Prostate gland (tissue), 2 donors: Measurements from ENCODE around the gene C6orf52.

ENCODE experiments used
- POLR2A ChIP-seq: fragments of 450-650 bp; IDR thresholded peaks from one replicate; pipeline ENCODE4 v1.6.1; 2016; ENCODE audit warnings: antibody characterized with exemption, mild to moderate bottlenecking
- POLR2AphosphoS5 ChIP-seq: sonication (generic); formaldehyde crosslinking; IDR thresholded peaks from one replicate; pipeline ENCODE4 v1.6.1; 2017; ENCODE audit warnings: antibody characterized with exemption
- TF ChIP-seq, protein P1 (sequence below), 4 experiments: fragments of 200-600 bp in 2 of 4; fragments of 450-650 bp in 2 of 4; sonication (generic) in 2 of 4; IDR thresholded peaks; 1 replicate in 3 of 4; 2 replicates in 1 of 4; pipeline ENCODE4 v1.5.1; 2016 to 2019; ENCODE audit warnings: antibody characterized with exemption in 4 of 4, mild to moderate bottlenecking in 2 of 4, moderate library complexity in 2 of 4

DNA sequence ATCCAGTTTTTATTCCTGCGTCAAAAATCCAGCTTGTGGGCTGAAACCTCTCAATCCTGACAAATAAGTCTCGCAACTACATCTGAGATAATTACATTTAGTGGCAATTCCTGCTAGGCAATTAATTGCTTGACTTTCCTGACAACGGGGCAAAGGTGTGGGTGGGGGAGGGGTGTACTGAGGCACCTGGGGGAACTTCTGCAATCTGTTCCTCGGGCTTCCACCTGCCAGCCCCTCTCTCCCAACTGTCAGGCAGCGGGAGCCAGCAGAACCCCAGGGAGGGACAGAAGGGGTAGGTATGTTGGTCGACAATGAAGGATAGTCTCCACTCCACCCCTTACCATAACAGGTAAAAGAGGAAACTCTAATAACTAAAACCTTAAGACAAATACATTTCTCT is 6.8 kb downstream of the C6orf52 start:
- TF ChIP-seq, protein P1, sequence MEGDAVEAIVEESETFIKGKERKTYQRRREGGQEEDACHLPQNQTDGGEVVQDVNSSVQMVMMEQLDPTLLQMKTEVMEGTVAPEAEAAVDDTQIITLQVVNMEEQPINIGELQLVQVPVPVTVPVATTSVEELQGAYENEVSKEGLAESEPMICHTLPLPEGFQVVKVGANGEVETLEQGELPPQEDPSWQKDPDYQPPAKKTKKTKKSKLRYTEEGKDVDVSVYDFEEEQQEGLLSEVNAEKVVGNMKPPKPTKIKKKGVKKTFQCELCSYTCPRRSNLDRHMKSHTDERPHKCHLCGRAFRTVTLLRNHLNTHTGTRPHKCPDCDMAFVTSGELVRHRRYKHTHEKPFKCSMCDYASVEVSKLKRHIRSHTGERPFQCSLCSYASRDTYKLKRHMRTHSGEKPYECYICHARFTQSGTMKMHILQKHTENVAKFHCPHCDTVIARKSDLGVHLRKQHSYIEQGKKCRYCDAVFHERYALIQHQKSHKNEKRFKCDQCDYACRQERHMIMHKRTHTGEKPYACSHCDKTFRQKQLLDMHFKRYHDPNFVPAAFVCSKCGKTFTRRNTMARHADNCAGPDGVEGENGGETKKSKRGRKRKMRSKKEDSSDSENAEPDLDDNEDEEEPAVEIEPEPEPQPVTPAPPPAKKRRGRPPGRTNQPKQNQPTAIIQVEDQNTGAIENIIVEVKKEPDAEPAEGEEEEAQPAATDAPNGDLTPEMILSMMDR (IDR thresholded peaks at IDR 0.05): no peak
- TF ChIP-seq POLR2AphosphoS5 (no peak), POLR2A (no peak)
